Measurements from ENCODE around the gene XAF1.
"Not testable (repeated sequence)": the region's sequence is repeated elsewhere in the genome, so short reads cannot be mapped to it uniquely, and the experiment has no call there.

GRCh38 chr17:6774906-6775305, 19.1 kb downstream of the XAF1 start:
- TF ChIP-seq, protein P1, sequence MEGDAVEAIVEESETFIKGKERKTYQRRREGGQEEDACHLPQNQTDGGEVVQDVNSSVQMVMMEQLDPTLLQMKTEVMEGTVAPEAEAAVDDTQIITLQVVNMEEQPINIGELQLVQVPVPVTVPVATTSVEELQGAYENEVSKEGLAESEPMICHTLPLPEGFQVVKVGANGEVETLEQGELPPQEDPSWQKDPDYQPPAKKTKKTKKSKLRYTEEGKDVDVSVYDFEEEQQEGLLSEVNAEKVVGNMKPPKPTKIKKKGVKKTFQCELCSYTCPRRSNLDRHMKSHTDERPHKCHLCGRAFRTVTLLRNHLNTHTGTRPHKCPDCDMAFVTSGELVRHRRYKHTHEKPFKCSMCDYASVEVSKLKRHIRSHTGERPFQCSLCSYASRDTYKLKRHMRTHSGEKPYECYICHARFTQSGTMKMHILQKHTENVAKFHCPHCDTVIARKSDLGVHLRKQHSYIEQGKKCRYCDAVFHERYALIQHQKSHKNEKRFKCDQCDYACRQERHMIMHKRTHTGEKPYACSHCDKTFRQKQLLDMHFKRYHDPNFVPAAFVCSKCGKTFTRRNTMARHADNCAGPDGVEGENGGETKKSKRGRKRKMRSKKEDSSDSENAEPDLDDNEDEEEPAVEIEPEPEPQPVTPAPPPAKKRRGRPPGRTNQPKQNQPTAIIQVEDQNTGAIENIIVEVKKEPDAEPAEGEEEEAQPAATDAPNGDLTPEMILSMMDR (IDR thresholded peaks at IDR 0.05): not testable (repeated sequence)
- not testable (repeated sequence) for TF ChIP-seq POLR2A (IDR thresholded peaks at IDR 0.05)

All from lower leg skin (tissue), 3 donors.